Measurements from ENCODE around the gene ITK. TPM values are rescaled to one million over a fixed set of nuclear protein-coding genes. Genes with fewer than 3 reads are reported as not detected.

The ITK gene
- not detected in 2 replicates for polyA plus RNA-seq

DNA sequence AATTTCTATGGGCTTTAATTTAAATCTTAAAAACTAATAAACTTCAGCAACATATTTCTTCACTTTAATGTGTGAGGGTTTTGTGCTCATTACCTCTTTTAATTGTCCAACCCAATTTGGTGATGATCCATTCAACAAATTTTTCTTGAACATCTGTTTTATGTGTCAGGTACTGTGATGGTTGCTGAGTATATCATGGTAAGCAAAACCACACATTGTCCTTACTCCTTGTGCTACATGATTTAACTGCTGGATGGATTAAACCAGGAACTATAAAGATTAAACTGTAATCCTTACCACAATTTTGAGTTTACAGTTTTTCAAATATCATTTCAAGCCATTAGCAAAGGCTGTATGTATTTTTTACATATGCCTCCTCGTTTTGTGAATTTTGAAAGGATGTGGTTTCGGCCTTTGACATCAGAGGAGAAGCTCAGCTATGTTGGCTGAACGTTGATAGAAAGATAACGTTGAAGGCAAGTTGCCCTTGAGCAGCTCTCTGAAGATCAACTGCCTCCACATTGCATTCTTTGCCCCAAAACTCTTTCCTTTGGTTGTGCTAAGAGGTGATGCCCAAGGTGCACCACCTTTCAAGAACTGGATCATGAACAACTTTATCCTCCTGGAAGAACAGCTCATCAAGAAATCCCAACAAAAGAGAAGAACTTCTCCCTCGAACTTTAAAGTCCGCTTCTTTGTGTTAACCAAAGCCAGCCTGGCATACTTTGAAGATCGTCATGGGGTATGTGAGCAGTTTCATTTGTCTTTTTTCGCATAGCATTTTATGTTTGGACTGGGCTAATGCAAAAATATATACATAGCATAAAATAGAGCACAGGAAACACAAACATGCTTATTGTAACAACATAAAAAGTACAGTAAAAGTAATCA is at the start of gene ITK:
TSS of gene ITK (plus strand) at position 467 of the 891 bp plus-strand sequence. CDS start at position 605, 138 bp downstream.

DNA sequence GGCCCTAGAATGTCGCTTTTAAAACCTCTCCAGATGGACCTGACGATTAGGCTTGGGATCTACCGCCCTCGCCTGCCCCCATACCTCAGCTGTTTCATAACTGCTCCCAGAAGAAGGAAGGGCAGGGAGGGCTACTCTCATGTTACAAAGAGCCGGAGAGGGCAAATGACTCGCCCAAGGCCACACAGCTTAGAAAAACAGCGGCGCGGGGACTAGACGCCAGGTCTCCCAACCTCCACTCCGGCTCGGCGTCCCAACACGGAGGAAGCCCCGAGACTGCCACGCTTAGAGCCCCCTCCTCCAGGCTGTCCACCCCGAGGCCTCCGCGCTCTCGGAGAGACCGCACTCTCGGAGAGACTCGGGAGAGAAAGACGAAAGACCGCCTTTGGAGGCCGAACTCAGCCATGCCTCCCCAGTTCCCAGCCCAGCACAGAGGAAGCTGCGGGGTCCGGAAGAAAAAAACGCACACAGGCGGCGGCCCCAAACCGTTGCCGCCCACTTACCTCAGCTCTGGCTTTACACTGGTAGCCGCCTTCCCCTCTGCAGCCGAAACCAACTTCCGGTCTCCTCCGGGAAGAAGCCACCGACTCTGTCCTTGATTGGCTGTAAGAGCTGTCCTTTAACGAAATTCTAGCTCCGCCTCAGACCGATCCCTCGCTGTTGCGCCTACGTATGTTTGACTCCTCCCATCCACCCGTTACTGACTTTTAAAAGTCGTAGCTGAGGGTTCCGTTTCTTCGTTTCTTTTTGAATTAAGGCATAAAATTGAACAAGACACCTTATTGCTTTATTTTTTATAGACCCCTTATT is 38.1 kb upstream of the ITK start, which contains the start of gene MED7:
TSS of gene MED7 (minus strand) at position 549 of the 810 bp plus-strand sequence. CDS start 3,434 bp downstream, outside the sequence.

DNA sequence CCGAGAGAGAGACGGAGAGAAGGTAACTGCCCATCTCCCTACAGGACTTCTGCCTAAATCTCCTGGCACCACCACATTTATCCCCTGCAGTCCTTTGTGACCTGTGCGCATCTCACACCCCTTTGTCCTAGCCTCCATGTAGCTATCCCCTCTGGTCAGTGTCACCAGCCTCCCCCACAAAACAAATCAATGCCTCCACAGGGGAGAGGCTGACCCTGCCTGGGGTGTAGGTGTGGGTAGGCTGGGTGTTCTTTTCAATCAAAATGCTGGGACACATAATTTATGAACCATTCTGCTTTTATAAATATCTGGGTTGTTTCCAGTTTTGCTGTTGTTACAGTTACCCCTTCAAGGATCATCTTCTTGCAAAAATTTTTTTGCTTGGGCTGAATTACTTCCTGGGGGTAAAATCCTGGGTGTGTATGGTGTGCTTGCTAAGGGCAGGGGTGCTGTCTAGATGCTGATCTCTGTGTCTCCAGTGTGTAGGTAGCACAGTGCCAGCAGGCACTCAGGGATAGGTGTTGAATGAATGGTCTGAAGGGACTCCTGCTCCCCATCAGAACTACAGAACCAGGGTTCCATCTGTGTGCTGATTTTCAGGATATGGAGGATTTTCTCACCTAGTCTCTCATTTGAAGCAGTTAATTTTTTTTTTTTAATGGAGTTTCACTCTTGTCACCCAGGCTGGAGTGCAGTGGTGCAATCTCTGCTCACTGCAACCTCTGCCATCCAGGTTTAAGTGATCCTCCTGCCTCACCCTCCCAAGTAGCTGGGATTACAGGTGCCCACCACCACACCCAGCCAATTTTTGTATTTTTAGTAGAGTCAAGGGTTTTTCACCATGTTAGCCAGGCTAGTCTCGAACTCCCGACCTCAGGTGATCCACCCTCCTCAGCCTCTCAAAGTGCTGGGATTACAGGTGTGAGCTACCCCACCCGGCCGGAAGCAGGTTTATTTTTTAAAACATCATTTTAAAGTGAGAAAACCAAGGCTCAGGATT is 14.1 kb upstream of the ITK start, which contains the start of gene GARIN3:
TSS of gene GARIN3 (minus strand) at position 51 of the 1,000 bp plus-strand sequence. CDS start 96 bp downstream, outside the sequence.

DNA sequence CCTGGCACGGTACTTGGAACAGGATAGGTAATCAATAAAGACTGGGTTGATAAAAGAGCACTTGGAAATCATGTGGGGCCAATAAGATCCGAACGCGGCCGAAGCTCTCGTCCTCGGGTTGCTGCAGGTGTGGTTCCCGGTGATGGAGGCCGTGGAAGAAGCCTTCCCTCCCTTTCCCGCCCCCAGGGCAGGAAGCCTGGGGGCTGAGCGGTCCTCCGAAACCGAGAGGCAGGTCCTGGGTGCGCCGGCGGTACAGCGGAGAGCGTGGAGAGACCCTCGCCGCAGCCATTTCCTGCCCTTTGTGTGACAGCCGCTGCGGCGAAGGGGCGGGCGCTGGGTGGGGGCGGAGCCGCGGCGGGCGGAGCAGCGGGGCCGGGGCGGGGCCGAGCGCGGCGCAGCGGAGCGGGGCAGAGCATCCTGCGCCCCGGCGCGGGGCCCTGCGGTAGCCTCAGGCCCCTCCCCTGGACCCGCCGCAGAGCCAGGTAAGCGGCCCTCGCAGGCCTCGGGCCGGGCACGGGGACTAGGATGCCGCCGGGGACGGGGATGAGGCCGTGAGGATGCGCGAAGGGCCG is 85.2 kb downstream of the ITK start, which contains the start of gene CYFIP2:
TSS of gene CYFIP2 (plus strand) at position 410 of the 572 bp plus-strand sequence. CDS start 19,239 bp downstream, outside the sequence.

Other genes with a start within 250 kb of the ITK start
- gene TIMD4, start 217.6 kb upstream of the ITK start, polyA plus RNA-seq = 0.35 TPM in 1 of 2 replicates, not detected in the other
- gene HAVCR1, start 121.7 kb upstream of the ITK start, polyA plus RNA-seq = not detected in 2 replicates
- 0.24 TPM in 1 of 2 replicates, not detected in the other for gene HAVCR2, start 71.8 kb upstream of the ITK start, polyA plus RNA-seq
- 49.6 and 60.5 TPM in 2 replicates for gene MED7, start 38.0 kb upstream of the ITK start, polyA plus RNA-seq
- gene GARIN3, start 14.6 kb upstream of the ITK start, polyA plus RNA-seq = 0.16 and 0.70 TPM in 2 replicates
- 386 and 402 TPM in 2 replicates for gene CYFIP2, start 85.3 kb downstream of the ITK start, polyA plus RNA-seq

Data from Purkinje cell (primary cell).